ENCODE data around the gene UBL4A. TPM values are rescaled to one million over a fixed set of nuclear protein-coding genes. Genes with fewer than 3 reads are reported as not detected.

Gene UBL4A
- total and polyA plus RNA-seq, 9 of the 15 experiments (the other 6 are each of a cell fraction or from before 2014, with no cell fraction given): 15.2 to 140 (median 100) TPM

- TF ChIP-seq ZNF445 (CRISPR knock-in tag; IDR thresholded peaks at IDR 0.05; ENCODE audit: low read depth) (no peak), SMARCA4 (IDR thresholded peaks at IDR 0.05) (no peak), ZC3H8 (IDR thresholded peaks at IDR 0.05) (no peak), PTTG1 (tag; IDR thresholded peaks at IDR 0.05; ENCODE audit: low read depth) (no peak)
- TF ChIP-seq, protein P1, sequence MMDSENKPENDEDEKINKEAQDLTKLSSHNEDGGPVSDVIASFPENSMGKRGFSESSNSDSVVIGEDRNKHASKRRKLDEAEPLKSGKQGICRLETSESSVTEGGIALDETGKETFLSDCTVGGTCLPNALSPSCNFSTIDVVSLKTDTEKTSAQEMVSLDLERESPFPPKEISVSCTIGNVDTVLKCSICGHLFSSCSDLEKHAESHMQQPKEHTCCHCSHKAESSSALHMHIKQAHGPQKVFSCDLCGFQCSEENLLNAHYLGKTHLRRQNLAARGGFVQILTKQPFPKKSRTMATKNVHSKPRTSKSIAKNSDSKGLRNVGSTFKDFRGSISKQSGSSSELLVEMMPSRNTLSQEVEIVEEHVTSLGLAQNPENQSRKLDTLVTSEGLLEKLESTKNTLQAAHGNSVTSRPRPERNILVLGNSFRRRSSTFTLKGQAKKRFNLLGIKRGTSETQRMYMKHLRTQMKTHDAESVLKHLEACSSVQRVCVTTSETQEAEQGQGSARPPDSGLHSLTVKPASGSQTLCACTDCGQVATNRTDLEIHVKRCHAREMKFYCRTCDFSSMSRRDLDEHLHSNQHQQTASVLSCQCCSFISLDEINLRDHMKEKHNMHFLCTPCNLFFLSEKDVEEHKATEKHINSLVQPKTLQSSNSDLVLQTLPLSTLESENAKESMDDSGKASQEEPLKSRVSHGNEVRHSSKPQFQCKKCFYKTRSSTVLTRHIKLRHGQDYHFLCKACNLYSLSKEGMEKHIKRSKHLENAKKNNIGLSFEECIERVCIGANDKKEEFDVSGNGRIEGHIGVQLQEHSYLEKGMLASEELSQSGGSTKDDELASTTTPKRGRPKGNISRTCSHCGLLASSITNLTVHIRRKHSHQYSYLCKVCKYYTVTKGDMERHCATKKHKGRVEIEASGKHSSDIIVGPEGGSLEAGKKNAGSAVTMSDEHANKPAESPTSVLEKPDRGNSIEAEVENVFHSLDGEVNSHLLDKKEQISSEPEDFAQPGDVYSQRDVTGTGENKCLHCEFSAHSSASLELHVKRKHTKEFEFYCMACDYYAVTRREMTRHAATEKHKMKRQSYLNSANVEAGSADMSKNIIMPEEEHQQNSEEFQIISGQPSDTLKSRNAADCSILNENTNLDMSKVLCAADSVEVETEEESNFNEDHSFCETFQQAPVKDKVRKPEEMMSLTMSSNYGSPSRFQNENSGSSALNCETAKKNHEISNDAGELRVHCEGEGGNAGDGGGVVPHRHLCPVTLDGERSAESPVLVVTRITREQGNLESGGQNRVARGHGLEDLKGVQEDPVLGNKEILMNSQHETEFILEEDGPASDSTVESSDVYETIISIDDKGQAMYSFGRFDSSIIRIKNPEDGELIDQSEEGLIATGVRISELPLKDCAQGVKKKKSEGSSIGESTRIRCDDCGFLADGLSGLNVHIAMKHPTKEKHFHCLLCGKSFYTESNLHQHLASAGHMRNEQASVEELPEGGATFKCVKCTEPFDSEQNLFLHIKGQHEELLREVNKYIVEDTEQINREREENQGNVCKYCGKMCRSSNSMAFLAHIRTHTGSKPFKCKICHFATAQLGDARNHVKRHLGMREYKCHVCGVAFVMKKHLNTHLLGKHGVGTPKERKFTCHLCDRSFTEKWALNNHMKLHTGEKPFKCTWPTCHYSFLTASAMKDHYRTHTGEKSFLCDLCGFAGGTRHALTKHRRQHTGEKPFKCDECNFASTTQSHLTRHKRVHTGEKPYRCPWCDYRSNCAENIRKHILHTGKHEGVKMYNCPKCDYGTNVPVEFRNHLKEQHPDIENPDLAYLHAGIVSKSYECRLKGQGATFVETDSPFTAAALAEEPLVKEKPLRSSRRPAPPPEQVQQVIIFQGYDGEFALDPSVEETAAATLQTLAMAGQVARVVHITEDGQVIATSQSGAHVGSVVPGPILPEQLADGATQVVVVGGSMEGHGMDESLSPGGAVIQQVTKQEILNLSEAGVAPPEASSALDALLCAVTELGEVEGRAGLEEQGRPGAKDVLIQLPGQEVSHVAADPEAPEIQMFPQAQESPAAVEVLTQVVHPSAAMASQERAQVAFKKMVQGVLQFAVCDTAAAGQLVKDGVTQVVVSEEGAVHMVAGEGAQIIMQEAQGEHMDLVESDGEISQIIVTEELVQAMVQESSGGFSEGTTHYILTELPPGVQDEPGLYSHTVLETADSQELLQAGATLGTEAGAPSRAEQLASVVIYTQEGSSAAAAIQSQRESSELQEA (IDR thresholded peaks at IDR 0.05; ENCODE audit: low read depth): no peak
- TF ChIP-seq, protein P2, sequence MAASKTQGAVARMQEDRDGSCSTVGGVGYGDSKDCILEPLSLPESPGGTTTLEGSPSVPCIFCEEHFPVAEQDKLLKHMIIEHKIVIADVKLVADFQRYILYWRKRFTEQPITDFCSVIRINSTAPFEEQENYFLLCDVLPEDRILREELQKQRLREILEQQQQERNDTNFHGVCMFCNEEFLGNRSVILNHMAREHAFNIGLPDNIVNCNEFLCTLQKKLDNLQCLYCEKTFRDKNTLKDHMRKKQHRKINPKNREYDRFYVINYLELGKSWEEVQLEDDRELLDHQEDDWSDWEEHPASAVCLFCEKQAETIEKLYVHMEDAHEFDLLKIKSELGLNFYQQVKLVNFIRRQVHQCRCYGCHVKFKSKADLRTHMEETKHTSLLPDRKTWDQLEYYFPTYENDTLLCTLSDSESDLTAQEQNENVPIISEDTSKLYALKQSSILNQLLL (CRISPR knock-in tag; IDR thresholded peaks at IDR 0.05; ENCODE audit: borderline replicate concordance): no peak
These were observed 44.9 kb downstream of the UBL4A start (continued) for GRCh38 chrX:154441564-154441963.
